IPS-NIHi11 (cell line): Measurements from ENCODE around the gene IRF1.
"Not testable (repeated sequence)": the region's sequence is repeated elsewhere in the genome, so short reads cannot be mapped to it uniquely, and the experiment has no call there.

Experiments used
- DNase-seq: peaks from one replicate; pipeline ENCODE4 v3.0.0; 2012; ENCODE audit warnings: mixed read lengths, low spot score

IRF1 gene

DNA sequence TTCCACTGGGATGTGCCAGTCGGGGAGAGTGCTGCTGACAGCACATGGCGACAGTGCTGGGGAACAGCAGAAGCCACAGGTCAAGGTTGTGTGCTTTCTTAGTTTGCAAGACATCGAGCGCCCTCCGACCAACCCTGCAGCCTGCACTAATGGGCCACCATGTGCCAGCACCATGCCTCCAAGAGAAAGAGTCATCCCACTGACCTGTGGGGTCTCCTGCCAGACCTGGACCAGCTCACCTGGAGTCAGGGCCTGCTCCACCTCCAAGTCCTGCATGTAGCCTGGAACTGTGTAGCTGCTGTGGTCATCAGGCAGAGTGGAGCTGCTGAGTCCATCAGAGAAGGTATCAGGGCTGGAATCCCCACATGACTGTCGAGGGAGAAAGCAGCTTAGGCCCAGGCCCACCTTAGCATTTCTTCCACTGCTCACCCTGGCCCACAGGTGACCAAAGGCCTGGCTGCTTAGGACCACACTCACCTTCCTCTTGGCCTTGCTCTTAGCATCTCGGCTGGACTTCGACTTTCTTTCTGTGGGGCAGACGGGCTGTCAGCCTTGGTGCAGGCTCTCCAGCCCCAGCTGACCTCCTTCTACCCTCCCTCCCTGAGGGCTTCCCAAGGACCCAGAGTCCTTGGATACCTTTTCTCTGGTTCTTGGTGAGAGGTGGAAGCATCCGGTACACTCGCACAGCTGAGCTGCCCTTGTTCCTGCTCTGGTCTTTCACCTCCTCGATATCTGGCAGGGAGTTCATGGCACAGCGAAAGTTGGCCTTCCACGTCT lies 4.1 kb downstream of the IRF1 start:
- no peak for DNase-seq

DNA sequence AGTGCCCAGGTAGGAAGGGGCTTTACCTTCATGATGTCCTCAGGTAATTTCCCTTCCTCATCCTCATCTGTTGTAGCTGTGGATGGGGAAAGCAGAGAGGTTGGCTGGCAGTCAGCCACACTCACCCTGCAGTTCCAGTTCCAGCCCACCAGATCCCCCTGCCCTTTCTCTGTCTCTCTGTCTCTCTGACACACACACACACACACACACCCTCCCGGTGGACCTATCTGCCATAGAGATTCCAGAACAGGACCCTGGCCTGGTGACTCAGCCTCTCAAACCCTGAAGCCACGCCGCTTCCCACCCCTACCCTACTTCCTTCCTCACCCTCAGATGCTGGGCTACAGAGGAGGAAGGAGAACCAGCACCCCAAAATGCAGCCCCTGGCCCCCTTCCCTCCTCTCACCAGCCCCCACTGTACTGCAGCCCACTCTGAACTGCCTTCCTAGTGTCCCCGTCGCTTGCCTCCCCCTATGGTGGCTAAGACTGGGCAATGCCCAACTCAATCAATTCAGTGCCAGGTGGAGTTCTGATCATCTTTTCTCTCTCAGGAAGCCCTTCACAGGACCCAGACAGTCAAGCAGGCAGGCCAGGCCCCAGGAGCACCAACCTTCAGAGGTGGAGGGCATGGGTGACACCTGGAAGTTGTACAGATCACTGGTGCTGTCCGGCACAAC lies 4.8 kb downstream of the IRF1 start:
- no peak for DNase-seq

DNA sequence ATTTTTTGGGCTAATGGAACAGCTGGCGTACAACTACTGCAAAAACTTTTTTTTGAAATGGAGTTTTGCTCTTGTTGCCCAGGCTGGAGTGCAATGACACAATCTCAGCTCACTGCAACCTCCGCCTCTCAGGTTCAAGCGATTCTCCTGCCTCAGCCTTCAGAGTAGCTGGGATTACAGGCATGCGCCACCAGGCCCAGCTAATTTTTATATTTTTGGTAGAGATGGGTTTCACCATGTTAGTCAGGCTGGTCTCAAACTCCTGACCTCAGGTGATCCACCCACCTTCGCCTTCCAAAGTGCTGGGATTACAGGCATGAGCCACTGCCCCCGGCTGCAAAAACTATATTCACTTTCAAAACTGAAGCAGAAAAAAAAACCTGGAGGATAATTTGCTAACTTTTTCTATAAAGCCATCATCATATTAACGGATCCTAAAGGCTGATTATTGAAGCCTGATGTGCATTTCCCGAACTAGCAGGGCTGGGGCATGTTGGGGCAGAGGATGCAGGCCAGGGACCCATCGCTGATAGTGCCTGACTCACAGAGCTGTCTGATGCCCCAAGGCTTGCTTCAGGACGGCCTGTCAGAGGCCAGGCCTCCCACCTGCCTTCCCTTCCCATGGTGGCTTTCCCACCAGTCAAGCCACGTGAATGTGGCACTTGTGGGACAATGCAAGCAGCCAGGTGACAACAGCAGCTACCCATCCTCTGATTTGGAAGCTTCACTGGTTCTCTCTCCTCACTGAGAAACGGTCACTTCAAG lies 5.5 kb downstream of the IRF1 start:
- not testable (repeated sequence) for DNase-seq

DNA sequence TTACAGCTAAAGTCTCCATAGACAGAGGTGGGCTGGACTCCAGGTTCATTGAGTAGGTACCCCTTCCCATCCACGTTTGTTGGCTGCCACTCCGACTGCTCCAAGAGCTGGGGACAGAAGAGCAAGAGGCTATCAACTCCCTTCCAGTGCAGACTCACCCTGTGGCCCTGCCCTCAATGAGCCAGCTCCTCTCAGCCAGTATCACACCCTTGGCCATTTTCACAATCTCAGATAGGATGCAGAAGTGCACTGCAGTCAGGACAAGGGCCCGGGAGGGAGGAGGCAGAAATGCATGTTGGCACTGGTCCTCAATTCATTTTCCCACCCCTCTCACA lies 6.2 kb downstream of the IRF1 start:
- no peak for DNase-seq

DNA sequence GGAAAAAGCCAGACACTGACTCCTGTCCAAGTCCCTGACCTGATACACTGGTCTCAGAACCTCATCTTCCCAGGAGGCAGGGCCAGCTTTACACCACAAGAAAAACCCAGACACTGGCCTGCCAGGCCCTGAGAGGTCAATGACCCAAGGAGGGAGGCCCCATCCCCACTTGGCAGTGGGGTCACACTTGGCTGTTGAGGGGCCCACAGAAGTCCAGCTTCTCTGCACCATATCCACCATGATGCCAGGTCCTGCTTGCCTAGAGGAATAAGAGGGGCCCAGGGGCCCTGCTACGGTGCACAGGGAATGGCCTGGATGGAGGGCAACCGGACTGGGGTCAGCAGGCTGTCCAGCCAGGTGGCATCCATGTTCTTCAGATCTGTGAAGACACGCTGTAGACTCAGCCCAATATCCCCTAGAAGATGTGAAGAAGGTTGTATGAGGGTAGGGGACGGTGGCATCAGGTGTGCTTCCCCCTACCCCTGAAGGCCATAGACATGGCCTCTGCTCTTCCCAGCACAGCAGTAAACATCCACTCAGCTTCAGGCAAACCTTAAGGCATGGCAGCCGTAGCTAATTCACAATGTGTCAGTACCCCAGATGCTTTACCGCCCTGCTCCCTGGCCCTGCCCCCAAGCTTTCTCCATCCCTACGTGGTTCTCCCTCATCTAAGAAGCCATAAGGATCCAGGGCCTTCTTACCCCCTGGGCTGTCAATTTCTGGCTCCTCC lies 6.7 kb downstream of the IRF1 start:
- DNase-seq: no peak

DNA sequence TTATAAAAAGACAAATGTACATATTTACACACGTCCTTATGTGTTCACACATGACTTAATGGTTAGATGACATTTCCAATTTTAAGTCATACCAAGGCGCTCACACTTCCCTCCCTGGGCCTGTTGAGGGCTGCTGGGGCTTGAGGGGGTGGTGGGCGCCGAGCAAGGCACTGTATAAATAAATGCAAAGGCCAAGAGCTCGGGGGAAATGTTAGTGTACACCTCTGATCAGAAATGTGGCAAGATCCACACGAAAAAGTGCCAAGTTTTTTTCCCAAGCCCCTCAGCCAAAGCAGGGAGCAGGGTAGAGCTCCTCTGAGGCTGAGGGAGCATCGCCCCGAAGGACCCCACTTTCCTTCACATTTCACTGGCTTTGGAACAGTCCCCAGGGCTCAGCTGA lies 7.5 kb downstream of the IRF1 start:
- DNase-seq: no peak

DNA sequence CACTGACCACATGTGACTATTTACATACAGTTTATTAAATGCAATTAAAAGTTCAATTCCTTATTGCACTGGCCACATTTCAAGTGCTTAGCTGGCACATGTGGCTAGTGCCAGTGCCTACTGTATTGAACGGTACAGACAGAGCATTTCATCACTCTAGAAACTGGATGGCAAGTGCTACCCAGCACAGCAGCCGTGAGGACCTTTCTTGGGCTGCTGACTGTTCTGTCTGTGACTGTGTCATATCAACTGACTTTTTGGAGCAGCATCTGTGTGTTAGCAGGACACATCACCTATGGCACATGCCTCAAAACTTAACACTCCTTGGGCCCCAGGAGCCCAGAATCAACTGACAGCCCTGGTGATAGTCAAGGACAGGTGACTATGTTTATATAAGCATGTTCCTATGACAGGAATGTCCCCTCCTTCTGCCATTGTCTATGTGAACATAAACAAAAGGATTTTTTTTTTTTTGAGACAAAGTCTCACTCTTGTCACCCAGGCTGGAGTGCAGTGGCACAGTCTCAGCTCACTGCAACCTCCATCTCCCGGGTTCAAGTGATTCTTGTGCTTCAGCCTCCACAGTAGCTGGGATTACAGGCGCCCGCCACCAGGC lies 8.9 kb downstream of the IRF1 start:
- DNase-seq: no peak

DNA sequence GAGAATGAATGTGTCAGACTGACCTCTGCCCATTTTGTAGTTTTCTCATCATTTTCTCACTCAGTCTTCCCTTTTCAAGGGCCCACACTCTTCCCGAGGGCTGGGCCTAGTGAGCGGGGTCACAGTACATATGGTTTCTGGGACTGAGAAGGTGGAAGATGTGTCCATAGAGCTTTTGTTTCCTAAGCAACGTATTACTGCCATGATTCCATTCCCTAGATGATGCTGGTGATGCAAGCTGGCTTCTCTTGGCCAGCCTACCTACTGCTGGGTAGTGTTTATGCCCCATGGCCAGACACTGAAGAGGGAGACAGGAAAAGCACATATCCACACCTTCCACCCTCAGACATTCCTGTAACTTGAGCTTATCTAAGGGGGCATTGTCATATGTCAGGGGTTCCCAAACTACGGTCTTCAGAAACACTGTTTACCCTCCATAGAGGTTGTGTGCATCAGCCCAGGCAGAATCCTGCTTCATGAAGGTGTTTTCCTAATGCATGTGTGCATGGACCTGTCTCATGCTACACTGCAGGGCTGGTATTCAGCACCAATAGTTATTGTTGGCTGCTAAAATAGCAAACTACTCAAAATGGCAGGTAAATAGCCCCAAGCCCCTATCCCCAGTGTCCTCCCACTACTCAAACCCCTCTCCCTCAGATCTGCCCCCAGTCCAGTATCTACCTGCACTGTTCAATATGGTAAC lies 9.5 kb downstream of the IRF1 start:
- DNase-seq: no peak

DNA sequence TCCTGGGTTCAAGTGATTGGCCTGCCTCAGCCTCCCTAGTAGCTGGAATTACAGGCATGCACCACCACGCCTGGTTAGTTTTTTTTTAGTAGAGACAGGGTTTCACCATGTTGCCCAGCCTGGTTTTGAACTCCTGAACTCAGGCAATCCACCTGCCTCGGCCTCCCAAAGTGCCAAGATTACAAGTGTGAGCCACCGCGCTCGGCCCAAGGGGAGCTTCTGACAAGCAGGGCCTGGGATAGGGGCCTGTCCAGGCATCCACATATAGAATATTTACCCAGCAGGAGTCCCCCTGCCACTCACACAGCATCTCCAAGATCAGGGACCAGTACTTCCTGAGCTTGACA lies 10.1 kb downstream of the IRF1 start:
- no peak for DNase-seq

DNA sequence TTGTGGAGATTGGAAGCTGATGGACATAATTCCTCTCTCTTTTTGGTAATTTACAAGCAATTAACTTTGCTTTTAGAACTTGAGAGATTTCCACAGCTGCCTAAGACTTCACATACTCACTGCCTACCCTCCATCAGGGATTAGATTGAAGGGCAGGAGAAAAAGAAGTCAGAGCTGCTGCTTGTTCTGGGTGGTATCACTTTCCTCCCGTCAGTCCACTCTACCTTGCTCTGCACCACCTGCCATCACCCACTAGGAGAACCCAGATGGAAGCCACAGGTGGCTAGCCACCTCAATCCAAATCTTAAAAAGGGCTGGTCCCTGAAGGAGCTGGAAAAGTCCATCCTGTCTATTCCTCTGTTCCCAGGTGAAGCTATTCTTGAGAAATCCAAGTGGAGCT lies 10.5 kb downstream of the IRF1 start:
- DNase-seq: no peak

DNA sequence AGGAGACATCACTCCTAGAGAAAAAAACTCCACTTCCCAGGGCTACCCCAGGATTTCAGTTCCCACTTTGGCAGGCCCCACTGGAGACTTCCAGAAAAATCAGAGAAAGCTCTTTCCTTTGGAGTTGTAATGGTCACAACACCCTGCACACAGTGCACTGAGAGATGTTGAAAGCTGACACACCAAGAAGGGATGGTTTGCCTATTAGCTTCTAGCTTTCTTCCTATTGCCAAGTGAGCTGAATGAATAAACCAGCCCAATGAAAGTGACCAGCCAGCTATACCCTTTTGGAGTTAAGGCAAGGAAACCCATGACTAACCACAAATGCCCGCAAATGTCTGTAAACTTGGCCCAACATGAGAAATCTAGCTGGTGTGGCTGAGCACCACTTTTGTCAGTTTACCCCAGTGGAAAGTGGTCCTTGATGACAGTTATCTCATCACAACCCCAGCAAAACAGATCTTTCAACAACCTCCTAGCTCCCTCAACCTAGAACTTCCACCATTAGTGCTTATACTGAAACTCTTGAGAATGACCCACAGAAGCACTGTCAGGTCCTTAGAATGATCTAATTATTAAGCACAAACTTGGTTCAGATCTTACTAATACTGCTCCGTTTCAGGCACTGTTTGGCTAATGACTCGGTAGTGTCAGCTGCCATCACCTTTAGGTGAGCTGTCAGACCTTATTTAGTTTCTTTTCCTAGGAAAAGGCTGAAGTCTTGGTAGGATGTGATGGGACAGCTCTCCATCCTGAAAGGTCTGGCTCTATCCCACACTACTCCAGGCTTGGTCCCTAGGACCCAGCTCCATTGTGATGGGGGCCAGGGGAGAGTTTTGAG lies 11.2 kb downstream of the IRF1 start:
- DNase-seq: no peak

DNA sequence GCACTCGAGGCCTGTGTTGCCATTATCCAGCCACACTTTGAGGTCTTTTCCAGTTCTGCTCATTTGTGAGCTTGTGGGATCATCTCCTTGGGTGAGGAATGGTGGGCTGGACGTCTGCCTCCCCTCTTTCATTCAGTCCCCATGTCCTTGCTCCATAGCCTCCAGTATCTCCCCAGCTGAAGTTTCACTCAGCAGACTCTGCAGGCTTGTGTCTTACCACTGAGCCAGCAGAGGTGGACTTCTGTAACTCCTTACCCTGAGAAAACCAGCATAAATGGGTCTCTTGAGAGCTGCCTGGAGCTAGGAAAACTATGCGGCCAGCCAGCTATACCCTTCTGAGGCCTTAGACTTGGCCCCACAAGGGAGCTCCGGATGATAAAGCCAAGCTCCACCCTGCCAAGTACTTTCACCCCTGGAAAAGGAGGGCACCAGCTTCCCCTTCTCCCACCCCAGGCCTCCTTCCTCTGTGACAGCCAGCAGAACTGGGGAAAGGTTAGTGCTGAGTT lies 12.2 kb downstream of the IRF1 start:
- no peak for DNase-seq

DNA sequence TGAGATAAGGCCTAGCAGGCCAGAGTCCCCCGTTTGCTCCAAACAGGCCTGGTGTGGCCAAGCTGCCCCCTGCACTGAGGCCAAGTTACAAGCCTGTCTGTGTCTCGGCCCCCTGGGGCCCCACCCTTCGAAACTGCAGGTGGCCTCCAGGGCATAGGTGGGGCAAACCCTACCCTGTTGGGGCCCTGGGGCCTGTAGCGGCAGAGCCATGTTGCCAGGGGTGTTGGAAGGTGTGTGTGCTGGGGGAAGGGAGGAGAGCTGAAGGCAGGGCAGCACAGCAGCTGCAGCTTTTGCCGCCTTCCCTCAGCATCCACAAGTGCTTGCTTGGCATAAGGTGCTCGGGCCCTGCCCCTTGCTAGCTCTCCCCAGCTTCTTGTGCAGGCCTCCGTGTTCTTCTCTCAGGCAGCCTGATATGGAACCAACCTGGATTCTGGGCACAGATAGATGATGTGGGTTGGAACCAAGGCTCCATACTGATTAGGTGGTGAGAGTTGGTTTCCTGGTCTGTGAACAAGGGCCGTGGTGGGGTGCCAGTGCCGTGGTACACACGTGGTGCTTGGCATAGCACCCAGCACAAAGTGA lies 12.7 kb downstream of the IRF1 start:
- DNase-seq: no peak

DNA sequence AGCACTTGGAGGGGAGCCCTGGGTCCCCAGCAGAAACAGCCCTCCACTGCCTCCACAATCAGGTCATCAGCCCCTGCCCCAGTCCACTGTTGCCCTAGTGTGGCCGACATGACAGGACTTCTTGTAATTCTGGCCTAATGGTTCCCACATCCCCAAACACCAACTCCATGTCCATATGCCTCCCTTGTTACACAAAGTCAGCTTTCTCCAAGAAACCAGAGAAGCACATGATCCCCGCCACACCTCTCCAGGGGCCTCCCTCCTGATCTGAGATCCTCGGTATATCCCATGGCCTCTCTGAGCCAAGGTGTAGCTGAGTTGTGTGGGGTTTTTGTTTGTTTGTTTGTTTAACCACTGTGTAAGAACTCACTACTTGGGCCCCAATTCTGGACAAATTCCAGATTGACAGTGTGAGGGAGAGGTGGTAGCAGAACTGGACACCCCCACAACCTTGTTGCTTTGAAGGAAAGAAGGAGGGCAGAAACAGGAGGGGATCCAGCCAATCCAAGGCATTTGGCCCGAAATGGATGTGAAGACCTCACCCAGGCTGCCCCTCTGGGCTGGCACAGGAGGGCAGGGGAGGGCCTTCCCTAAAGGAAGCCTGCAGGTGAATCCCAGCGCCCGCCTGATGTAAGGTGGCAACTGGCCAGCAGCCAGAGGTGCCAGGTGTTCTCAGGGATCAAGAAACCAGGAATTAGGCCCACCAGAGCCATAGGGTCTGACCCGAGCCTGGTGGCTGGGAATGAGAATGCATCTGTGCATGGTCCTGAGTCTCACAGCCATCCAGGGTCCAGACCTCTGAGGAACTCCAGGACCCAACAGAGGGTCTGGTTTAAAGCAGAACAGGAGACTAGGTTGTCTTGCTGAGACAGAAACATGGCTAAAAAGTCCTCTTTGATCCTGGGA lies 13.4 kb downstream of the IRF1 start:
- no peak for DNase-seq

DNA sequence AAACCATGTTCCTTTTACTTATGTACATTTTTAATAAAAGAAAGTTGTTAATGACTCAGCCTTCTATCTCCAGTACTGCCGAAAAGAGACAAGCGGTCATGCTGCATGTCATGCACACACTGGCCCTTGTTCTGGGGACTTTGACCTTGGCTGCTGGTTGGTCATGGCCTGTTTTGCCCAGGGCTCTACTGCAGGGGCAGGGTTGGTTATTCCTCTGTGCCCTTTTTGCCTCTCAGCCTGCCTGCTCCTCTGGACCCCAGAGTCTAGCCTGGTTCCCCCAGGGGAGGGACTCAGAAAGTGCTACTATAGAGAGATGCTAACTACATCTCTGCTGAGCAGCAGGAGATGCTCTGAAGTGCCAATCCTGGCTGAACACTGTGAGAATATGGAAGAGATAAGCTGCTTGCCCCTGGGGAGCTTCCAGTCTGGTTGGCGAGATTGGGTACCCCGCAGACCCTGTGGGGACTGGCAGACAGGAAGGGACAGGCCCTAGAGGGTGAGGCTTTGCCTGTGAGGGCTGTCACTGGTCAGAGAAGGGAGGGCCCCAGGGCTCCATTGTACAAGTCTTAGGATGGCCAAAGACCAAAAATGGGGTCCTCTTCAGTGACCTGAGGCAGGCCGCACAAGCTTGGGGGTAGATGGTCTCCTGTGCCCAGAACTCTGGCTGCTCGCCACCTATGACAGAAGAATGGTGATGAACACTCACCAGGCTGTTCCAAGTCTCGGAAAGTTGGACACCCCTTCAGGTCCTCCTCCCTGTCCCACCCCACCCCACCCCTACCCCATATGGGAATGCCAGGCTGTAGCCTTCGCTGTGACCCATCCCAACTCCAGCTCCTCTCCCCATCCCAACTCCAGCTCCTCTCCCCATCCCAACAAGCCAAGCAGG lies 14.3 kb downstream of the IRF1 start:
- DNase-seq: no peak

DNA sequence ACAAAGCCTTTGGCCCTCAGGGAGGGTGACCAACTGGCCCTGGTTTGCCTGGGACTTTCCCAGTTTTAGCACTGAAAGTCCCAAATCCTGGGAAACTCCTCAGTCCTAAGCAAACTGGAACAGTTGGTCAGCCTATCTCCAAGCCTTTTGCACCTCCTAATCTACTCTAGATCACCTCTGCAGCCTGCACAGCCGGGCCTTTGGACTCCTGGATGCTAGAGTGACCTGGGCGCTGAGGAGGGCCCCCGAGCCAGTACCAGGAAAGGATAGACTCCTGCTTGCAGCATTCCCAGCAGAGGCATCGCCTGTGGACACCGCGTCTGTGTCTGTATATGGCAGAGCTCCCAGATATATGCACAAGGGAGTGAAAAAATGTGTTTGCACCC lies 15.1 kb downstream of the IRF1 start:
- DNase-seq: no peak

DNA sequence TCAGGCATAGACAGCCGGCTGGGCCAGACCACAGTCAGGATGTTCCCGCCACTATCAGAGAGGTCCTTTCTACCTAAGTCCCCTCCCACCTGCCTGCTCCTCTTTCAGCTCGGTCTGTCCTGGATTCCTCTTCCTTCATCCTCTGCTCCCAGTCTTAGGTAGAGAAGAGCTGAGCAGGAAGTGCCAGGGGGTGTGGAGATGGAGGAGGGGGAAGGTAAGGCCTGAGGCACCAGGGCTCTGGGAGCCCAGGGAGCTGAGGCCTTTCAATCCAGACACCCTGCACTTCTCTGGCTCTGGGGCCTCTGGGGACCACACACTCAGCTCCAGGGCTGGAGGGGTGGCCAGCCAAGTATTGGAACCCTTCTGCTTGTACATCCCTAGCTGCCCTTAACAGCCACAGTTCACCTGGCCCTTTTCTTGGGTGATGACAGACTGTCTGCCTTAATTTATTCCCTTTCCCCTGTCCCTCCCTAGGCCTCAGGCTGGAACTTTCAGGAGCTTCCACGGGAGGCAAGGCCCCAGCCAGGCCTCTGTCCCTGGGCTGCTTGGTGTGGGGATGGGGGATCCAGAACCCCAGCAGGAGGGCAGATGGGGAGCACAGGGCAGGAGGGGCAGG lies 15.6 kb downstream of the IRF1 start:
- DNase-seq: peak; percentile 52
